GM13976 (cell line): ENCODE data around the gene NRXN2.

ENCODE experiments used
- DNase-seq: peaks from one replicate; pipeline ENCODE4 v3.0.0; 2012; ENCODE audit warnings: low spot score
- in situ Hi-C: fragments of 300-500 bp; cut with MboI; formaldehyde crosslinking; loops from one replicate; pipeline ENCODE4 v1.12.0; 2022; ENCODE audit warnings: low sequenced_read_pairs, mixed read lengths, inconsistent platforms; ENCODE audit not compliant: unreplicated experiment
- TF ChIP-seq, protein P1 (sequence below): IDR thresholded peaks from 2 replicates; pipeline ENCODE4 v1.5.1; 2012; ENCODE audit warnings: borderline replicate concordance, mild to moderate bottlenecking; ENCODE audit not compliant: insufficient read depth; ENCODE audit errors: extremely low read depth, missing control alignments, control extremely low read depth

Gene NRXN2

DNA sequence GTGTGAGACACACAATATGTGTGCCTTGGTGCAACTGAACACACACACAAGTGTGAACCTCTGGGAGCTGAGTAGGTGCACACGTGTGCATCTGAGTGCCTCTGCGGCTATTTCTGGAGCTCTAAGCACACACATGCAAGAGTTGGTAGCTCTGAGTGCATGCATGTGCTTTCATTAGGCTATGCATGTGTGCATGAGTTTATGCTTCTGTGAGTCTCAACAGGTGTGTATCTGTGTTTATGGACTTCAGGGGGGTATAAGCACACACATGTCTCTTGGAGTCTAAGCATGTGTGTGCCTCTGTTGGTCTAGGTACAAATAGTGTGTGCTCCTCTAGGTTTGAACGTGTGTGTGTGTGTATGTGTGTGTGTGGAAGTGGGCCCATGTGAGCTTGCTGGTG, 106.2 kb downstream of the NRXN2 start:
- in situ Hi-C loops, result no loop called here
- no peak for DNase-seq
- TF ChIP-seq, protein P1, sequence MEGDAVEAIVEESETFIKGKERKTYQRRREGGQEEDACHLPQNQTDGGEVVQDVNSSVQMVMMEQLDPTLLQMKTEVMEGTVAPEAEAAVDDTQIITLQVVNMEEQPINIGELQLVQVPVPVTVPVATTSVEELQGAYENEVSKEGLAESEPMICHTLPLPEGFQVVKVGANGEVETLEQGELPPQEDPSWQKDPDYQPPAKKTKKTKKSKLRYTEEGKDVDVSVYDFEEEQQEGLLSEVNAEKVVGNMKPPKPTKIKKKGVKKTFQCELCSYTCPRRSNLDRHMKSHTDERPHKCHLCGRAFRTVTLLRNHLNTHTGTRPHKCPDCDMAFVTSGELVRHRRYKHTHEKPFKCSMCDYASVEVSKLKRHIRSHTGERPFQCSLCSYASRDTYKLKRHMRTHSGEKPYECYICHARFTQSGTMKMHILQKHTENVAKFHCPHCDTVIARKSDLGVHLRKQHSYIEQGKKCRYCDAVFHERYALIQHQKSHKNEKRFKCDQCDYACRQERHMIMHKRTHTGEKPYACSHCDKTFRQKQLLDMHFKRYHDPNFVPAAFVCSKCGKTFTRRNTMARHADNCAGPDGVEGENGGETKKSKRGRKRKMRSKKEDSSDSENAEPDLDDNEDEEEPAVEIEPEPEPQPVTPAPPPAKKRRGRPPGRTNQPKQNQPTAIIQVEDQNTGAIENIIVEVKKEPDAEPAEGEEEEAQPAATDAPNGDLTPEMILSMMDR, result no peak

DNA sequence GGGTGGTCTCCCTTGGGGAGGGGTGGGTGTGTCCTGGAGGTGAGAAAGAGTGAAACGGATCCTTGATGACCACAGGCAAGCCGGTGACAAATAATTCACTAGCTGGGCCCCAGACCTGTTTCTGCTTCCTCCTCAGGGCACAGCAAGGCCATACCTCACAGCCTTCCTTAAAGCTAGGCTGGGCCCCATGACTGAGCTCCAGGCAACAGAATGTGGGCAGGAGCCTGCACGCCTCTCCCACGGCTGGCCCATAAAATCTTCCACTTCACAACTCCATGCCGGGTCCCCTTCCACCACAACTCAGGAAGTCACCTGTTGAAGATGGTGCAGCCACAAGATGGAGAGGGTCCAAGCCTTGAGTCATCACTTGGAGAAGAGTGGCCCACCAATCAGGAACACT, 108.1 kb downstream of the NRXN2 start:
- TF ChIP-seq, protein P1, result no peak
- in situ Hi-C loops, result no loop called here
- no peak for DNase-seq

DNA sequence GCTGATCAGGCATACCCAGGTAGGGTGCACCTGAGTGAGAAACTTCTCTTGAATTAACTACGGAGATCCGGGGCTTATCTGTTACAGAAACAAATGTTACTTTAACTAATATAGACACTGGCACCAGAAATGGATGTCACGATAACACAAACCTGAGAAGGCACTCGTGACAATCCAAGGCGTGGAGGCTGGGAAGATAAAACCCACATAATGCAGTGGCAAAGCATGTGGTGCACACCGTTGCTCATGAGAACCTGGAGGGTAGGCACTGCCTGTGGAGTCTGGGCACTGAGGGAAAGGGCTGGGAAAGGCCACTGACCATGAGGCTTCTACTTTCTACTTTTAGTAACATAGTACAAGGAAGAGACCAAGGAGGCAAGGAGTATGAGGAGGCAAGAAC, 109.3 kb downstream of the NRXN2 start:
- in situ Hi-C loops, result no loop called here
- TF ChIP-seq, protein P1, result no peak
- DNase-seq, result no peak

DNA sequence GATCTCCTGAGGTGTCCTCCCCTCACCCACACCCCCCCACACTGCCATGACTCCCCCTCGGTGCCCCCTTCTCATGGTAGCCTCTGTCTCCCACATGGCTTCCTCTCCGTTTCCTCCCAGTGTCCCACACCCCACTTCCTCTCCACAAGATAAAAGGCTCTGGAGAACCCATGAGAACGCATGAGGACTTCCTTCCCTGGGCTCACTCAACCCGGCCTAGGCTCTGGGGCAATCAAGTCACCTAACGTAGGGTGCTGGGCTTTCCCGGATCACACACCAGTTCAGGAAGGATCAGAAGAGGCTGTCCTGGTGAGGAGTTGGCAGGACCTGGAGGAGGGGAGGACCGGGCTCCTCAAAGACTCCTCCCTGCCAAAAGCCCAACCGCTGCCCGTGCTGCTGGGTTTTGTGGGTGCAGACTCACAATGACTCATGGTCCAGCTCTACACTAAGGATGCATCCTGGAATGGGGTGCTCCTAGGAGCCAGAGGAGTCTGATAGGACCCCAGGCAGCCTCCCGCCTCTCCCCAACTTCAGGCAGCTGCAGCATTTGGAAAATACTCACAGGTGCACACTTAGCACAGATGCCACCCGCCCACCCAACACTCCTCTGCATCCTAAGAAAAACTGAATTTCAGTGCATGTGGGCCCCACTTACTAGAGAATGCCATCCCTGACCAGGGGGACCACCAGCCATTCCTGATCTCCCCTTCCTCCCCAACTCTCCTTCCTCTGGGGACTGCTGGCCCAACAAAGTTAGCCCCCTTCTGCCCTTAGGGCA, 110.9 kb downstream of the NRXN2 start:
- TF ChIP-seq, protein P1, result no peak
- in situ Hi-C loops, result no loop called here

DNA sequence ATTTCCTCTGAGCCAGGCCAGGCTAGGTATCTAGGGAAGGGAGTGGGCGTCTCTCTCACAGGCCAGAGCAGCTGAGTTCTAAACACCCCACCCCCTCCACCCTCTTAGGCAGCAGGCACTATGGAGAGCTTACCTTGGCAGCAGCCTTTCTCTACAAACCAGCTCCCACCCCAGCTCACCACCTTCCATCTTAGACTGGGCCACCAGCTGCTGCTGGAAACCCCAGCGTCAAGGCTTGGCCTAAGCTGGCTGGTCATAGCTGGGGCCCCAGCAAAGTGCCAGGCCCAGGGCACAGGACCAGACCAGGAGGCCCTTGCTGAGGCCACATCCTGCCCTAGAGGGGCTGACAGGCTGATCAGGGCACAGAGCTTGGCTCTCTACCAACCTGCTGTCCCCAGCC, 111.8 kb downstream of the NRXN2 start:
- in situ Hi-C loops, result no loop called here
- no peak for DNase-seq
- TF ChIP-seq, protein P1, result no peak

More for the DNA sequence above, 110.9 kb downstream of the NRXN2 start:
- no peak for DNase-seq

DNA sequence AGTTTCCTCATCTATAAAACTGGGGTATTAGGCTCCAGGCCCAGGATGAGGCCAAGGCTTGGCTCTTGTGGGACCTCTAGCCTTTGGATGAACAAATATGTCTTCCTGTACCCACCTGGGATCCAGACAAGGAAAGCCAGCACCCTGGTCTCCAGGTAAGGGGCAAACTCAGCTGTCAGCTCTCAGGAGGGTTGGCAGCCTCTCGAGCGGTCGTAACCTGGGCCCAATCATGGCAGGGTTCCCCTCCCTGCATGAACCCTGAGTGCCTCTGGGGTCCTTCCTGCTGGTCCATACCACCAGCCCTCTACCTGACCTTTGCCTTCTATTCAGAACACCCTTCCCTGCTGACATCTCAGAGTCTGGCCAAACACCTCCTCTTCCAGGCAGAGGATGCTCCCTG, 112.4 kb downstream of the NRXN2 start:
- no peak for DNase-seq
- in situ Hi-C loops, result no loop called here
- TF ChIP-seq, protein P1, result no peak
